ENCODE data around the gene VPS13C.
"Not testable (repeated sequence)": the region's sequence is repeated elsewhere in the genome, so short reads cannot be mapped to it uniquely, and the experiment has no call there.

VPS13C gene

DNA sequence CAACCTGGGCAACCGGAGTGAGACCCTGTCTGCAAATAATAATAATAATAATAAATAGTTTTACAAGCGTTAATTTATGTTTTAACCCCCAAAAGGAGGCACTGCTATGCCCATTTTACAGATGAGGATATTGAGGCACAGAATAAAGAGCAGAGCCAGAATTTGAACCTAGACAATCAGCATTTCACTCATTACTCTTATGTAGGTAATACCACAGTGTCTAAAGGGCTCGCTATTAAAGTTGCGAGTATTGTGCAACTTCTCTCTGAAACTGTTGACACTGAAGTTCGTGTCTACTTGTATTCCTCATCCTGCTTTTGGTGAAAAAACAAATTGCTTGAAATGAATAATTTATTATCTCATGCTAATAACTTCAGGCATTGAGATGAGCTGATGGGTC is 9.3 kb upstream of the VPS13C start:
- no peak for DNase-seq (ENCODE audit: low read depth in 3 of 3)

DNA sequence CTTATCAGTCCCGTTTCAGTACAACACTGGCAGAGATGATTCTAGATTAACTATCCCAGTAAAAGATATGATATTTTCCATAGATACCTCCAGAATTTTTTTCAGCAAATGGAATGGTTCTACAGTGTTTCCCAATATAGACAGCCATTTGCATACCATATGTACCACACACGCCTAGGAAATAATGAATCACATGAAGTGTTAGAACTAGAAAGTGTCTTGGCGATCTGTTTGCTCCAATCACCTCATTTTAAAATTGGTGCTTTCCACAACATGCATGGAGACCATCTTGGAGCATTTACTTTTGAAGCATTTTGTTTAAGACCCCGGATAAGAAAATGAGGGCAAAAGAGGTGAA is 8.5 kb upstream of the VPS13C start:
- DNase-seq (ENCODE audit: low read depth in 3 of 3) = no peak

DNA sequence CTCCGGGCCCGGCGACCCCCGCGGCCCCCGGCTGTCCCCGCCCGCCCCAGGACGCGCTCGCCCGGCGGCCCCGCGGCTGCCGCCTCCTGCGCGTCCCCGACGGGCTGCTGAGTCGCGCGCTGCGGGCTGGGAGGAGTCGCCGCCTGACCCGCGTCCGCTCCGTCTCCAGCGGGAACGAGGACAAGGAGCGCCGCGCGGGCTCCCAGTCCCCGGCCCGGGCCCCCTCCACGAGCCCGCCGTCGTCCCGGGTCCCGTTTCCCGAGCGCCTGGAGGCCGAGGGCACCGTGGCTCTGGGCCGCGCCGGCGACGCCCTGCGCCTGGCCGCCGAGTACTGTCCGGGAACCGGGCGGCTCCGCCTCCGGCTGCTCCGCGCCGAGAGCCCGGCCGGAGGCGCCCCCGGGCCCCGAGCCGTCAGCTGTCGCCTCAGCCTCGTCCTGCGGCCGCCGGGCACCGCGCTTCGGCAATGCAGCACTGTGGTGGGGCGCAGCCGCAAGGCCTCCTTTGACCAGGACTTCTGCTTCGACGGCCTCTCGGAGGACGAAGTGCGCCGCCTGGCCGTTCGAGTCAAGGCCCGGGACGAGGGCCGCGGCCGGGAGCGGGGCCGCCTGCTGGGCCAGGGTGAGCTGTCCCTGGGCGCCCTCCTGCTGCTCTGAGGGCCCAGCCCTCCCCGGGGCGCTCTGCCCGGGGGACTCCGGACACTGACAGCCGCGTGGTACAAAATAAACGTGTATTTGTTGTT is 8.0 kb upstream of the VPS13C start:
- peak in 1 of 3 experiments; percentile 21 for DNase-seq (ENCODE audit: low read depth in 3 of 3)

DNA sequence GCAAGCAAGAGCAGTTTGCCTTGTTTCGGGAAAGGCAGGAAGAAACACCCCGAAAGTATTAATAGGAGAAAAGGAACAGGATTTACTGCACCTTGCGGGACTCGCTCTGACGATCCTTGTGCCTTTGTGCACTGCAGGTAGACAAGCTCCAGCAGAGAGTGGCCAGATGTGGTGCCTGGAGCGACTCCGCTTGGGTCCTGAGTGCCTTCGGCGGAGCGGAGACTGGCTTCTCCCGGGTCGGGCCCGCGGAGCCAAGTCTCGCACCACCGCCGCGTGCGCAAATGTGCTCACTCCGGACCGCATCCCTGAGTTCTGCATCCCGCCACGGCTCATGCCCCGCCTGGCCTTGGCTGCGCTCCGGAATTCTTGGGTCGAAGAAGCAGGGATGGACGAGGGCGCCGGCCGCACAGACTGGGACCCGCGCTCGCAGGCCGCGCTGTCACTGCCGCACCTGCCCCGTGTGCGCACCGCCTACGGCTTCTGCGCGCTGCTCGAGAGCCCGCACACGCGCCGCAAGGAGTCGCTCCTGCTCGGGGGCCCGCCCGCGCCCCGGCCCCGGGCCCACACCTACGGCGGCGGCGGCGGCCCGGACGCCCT is 7.3 kb upstream of the VPS13C start:
- peak in 2 of 3 experiments; percentile 18 to 23 for DNase-seq (ENCODE audit: low read depth in 3 of 3)

DNA sequence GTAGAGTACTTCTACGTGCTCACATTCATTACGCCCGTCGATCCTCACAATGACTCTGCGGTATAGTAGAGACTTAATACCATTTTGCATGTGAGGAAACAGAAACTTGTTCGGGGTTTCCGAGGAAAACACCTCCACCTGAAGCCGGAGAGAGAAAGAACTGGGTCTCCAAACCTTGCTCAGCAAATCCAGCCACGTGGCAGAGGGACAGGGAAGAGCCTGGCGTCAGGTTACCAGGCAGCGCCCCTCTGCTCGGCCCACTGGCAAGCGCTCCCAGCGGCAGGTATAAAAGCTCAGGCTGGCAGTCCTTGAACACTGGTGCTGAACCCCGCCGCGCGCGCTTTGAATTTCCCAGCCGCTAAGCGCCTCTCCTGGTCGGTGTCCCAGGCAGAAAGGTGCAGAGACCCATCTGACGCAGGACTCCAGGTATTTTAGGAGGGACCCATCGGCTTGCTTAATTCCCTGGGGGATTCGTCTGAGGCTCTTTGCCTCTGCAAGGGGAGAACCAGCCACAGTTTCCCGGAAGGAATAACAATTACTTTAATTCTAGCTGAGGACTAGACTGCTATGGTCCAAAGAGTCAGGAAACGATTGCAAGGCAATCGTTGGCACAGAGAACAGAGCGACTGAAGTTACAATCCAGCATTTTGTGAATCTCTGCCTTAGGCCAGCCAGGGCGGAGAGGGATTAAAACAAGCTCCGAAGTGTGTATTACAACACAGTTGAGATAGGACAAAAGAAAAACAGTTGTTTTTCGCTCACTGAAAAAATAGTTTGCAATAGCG is 6.6 kb upstream of the VPS13C start, which contains the start of gene C2CD4A:
C2CD4A (plus strand) TSS at position 315 of the 785 bp plus-strand sequence. CDS start 637 bp downstream, outside the sequence.
- DNase-seq (ENCODE audit: low read depth in 3 of 3) = peak in 2 of 3 experiments; percentile 28 to 37

DNA sequence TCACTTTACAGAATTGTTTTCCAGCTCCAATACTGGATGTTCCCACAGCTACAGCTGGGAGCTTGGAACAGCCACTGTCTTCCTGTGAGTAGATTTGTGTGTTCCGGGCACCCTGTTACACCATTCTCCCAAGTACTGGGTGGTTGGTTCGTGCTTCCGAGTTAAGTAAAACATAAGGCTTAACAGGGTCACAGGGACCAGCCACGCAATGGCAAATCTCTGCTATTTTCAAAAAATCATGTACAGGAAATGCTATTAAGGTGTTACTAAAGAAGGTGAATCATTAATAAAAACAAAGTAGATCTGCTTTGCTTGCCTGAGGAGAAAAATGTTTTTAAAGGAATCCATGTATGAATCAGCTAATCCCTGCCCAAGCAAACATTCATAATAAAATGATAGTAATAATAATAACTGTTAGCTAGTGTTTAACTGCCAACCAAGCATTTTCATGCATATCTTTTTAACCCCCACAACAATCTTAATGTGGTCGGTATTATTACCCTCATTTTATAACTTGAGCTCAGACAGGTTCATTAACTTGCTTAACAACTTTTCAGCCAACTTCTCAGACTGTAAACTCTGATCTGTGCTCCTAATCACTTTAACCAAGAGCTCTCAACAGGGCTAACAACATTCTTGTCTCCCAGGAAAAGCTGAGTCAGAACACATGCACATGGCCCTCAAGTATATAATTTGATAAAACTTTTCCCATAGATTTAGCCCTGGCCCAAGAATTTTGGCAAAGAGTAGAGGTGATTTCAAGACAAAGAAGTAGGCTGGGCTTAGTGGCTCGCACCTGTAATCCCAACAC is 3.8 kb upstream of the VPS13C start:
- DNase-seq (ENCODE audit: low read depth in 3 of 3) = no peak

DNA sequence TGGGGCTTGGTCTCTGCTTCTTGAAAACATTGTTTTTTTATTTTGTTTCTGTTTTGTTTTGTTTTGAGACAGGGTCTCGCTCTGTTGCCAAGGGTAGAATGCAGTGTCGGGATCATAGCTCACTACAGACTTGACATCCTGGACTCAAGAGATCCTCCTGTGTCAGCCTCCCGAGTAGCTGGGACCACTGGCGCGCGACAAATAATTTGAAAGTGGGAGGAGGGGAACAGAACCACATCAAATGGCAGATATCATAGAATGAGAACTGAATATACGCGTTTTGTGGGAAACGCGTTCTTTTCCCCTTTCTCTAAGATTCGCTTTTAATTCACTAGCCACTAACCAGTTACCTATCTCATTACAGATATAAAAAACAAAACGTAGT is 641 bp upstream of the VPS13C start:
- DNase-seq (ENCODE audit: low read depth in 3 of 3) = no peak

DNA sequence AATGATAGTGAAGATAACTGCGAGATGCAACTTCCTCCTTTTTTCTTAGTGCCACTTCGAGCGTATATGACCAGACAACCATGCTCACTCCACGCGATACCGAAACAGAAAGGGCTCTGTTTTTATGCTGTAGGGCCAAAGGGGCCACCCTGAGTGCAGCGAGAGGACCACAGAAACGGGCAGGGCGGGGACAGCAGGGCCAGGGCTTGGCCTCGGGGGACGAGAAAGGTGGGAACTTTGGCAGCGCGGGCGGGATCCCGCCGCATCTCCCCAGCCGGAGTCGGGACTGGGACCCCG is 483 bp downstream of the VPS13C start:
- peak in 1 of 3 experiments; percentile 33 for DNase-seq (ENCODE audit: low read depth in 3 of 3)

DNA sequence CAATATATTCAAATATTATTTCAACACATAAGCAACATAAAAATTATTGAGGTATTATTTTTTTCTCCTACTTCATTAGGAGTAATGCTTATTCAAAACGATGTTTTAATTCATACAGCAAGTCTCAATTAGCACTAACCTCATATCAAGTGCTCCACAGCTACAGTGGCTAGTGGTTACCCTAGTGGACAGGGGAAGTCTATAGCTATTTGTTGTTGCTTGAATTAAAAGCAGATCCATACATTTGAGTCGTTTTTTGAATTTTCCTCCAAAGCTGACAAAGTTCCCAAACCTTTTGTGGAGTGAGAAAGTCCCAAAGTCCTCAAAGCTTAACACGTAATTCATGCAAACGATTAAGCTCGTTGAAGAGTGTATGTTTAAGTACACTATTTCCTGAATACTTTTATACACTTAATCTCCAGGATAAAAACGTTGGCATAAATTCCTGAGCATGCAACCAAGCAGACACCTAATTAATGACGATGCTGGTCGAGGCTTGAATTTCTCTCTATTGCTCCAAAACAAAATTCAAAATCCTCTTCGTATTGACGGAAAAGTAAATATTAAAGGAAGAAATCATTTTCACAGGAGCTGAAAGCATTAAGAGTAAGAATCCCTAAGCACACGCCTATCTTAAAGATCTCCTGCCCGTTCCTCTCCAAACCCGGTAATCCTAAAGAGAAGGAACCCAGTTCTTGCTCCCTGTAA is 985 bp downstream of the VPS13C start:
- no peak for DNase-seq (ENCODE audit: low read depth in 3 of 3)

DNA sequence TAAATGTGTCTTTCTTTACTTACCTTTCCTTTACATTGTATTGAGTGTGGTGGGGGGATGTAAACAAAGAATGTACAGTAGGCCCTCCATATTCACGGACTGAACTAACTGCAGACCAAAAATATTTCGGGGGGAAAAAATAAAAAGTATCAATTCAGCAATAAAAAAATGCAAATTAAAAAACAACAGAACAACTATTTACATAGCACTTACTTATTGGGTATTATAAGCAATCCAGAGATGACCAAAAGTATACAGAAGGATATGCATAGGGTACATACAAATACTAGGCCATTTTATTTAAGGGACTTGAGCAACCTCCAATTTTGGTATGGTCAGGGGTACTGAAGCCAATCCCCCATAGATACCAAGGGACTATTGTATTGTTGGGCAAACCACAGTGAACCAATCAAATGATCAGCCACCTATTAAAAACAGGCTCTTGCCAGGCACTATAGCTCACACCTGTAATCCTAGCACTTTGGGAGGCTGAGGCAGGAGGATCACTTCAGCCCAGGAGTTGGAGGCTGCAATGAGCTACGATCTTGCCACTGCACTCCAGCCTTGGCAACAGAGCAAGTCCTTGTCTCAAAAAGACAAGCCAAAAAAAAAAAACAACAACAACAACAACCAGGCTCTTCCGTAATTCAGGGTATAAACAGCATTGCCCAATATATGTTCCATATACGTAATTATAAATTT is 1.8 kb downstream of the VPS13C start:
- DNase-seq (ENCODE audit: low read depth in 3 of 3) = no peak

DNA sequence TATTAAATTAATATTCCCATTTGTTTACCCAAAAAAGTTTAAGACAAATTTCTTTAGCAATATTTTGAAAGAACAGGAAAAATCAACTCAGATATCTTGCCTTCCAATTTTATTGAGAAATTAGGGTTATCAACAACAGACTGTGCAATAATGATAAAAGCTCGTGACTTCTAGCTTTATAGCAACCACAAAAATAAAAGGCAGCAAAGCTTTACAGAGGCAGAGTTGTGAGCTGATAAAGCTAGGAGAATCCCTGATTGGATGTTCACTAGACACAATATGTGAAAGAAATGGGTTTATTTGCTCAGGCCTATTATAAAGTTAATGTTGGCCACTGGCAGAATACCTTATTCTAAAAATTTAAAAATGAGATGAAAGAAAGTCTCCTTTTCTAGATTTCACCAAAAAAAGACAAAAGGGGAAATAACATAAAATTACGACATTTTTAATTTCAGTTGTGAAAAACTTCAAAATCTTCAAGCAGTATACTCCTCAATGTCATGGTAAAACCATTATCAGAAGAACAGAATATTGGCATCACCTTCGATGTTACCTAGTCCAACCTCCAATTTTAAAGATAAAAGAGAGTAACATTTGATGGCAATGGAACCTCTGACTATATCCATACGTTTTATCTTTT is 2.8 kb downstream of the VPS13C start:
- no peak for DNase-seq (ENCODE audit: low read depth in 3 of 3)

DNA sequence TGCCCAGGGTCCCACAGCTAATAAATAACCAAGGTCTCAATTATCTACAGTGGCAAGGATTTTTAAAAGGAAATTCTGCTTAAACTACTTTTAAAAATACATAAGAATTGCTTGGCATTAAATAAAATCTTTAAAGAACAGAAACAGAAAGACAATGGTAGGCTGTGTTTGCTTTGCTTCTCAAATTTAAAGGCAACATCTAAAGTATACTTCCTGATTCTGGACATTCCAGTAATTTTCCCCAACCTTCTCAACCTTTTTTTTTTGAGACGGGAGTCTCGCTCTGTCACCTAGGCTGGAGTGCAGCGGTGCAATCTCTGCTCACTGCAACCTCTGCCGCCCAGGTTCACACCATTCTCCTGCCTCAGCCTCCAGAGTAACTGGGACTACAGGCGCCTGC is 5.3 kb downstream of the VPS13C start:
- DNase-seq (ENCODE audit: low read depth in 3 of 3) = no peak

DNA sequence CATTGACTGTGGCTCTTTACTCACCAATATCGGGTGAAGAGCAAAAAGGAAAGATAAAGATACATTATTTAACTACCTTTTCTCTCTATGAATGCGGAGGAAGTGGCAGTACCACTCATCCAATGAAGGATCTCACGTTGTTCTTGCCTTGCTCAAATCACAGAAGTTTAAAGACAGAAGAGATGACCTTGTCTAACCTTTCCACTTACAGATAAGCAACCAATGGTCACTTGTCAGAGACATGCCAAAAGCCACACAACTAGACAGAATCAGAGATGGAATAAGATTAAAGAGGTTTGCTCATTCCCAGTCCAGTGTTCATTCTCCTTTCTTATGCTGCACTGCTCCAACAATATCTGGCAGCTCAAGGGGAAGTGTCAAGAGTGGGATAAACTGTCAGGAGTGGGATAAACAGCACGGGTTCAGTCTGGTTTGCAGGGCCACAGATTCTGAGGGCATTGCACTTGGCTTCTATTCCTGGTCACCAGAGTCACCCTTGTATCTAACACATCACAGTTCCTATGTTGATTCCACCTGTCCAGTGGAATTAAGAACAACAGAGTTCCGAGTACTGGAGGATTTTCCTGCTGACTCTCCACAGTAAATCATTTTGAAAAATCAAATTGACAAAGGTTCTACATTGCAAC is 6.7 kb downstream of the VPS13C start:
- no peak for DNase-seq (ENCODE audit: low read depth in 3 of 3)

DNA sequence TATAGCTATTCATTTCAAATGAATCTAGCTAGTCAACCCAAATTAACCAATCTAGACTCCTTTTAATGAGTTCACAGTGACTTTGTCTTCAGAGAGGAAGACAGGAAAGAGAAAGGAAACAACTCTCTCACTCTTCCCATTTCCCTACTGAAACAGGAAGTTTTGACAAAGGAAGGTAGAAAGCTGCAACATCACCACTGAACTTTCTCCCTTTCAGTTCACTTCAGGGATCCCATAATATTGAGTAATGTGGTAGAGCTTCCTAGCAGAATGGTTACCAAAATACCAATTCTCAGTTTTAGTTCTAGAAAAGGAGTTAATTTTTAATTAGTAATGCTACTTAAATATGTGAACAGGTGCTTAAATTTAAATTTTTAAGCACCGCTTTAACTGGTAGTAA is 7.5 kb downstream of the VPS13C start:
- DNase-seq (ENCODE audit: low read depth in 3 of 3) = no peak

DNA sequence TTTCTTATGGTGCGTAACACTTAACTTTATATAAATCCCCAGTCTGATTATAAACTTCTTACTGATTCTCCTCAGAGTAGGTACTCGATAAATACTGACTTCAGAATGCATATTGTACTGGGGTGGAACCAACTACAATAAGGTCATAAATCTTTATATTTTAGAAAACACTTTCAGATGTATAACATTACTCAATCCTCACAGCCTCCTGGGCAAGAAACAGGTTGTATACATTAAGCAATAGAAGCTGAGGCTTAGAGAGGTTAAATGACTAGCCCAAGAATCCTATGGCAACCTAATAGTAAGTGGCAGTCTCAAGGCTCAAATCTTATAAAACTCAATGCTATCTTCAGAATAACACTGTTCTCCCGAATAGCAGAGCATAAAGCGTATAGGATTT is 9.1 kb downstream of the VPS13C start:
- DNase-seq (ENCODE audit: low read depth in 3 of 3) = no peak

DNA sequence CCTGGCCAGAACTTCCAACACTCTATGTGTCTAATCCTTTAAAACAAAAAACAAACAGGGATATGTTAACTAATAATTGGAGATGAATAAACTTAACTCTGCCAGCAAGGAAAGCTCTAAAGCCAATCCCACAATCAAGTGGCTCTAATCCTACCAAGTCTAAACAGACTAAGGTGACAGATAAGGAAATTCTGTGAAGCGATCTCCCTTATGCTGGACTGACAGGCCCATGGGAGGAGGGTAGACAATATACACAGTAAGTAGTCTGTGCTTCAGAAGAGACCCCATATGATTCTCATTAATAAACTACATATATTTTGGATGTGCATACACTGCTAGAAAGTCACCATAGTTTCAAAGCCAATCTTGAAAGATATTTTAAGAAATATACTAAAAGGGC is 10.1 kb downstream of the VPS13C start:
- DNase-seq (ENCODE audit: low read depth in 3 of 3) = no peak

DNA sequence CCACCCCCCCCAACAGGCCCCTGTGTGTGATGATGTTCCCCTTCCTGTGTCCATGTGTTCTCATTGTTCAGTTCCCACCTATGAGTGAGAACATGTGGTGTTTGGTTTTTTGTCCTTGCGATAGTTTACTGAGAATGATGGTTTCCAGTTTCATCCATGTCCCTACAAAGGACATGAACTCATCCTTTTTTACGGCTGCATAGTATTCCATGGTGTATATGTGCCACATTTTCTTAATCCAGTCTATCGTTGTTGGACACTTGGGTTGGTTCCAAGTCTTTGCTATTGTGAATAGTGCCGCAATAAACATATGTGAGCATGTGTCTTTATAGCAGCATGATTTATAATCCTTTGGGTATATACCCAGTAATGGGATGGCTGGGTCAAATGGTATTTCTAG is 12.0 kb downstream of the VPS13C start:
- DNase-seq (ENCODE audit: low read depth in 3 of 3) = not testable (repeated sequence)

DNA sequence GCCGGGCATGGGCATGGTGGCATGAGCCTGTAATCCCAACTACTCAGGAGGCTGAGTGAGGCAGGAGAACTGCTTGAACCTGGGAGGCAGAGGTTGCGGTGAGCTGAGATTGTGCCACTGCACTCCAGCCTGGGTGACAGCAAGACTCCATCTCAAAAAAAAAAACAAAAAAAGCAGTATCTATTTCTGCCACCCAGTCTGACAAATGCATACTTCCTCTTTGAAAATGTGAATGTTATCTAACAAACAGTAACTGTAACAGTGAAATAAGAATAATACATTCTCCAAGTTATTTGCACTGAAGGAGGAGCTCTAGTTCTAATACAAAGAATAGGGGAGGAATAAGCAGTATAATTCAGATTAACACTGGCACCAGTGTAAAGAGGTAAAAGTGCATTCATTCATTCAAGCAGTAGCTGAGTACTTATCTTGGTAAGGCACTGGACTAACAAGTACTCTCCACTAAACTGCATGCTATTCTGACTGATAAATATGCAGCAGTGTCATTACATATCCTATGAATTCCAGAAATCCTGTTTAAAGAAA is 12.9 kb downstream of the VPS13C start:
- no peak for DNase-seq (ENCODE audit: low read depth in 3 of 3)

DNA sequence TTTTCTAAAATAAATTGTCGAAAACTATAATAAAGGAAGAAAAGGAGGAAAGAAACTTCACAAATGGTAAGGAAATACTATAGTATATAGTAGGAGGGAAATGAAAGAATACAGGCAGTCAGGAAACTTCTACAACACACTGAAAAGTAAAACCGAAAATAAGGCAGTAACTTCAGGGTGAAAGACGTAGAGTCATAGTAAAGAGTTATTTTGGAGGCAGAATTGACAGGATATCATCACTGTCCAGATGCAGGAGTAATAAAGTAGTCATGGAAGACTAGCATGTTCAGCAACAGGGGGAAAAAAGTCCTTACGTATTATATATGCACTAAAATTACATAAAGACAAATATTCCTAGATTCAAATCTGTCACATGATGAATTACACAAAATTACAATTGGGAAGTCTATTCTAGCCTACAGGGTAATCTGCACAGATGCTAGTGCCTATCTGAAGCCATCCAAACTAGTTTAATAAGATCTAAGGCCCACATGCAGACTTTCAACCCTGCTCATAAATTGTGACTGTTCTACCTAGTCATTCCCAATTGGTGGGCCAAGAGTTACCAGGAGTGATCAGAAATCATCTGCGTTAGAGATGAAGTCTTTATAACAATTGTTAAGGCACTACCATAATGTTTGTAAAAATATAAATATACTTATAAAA is 14.0 kb downstream of the VPS13C start:
- no peak for DNase-seq (ENCODE audit: low read depth in 3 of 3)

Measured in stimulated activated CD4-positive, alpha-beta T cell treated with anti-CD3 and anti-CD28 coated beads, TNF-alpha, amount 100 ng/mL, for 4 hours (primary cell).